T1000 (cell line): ENCODE data around the gene PLCH2.
A peak's percentile ranks its signal among the peaks of the same experiment; 100 is the strongest.

ENCODE experiments used
- DNase-seq: peaks from one replicate; lab custom pipeline; 2025; ENCODE audit warnings: mixed read lengths; lab: John Stamatoyannopoulos, UW

Gene PLCH2

GRCh38 chr1:2460203-2460602 lies 15.9 kb upstream of the PLCH2 start:
- no peak for DNase-seq

DNA sequence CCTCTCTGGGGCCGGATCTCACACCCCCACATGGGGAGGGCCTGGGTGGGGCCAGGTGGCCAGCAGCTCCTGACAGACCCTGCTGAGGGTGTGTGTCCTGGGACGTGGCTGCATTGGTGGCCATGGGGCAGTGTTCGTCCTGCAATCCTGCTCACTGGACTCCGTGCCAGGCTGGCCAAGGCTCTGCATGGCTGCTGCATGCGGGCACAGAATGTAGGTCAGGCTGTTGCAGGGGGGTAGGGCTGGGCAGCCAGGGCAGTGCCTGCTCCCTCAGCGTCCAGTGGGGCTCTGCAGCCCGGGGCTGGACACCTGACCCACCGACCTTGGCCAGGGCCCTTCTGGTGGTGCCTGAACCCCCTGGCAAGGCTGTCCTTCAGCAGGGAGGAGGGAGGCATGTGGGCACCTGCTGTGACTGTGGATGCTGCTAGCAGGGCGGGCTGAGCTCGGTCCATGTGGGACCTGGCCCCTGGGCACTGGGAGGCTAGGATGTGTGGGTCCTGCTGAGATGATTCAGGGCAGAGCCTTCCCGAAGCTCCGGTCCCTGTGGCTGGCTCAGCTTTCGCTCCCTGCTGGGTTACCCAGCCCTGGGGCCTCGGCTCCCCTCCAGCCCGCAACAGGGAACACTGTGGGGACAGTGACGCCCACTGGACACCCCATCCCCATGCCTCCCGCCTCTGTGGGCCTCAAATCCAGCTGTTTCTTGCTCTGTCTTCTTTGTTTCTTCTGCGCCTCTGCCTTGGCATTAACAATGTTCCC lies 14.9 kb upstream of the PLCH2 start:
- DNase-seq, result no peak

GRCh38 chr1:2462819-2463218 lies 13.3 kb upstream of the PLCH2 start:
- no peak for DNase-seq

GRCh38 chr1:2463396-2463795 lies 12.7 kb upstream of the PLCH2 start:
- no peak for DNase-seq

DNA sequence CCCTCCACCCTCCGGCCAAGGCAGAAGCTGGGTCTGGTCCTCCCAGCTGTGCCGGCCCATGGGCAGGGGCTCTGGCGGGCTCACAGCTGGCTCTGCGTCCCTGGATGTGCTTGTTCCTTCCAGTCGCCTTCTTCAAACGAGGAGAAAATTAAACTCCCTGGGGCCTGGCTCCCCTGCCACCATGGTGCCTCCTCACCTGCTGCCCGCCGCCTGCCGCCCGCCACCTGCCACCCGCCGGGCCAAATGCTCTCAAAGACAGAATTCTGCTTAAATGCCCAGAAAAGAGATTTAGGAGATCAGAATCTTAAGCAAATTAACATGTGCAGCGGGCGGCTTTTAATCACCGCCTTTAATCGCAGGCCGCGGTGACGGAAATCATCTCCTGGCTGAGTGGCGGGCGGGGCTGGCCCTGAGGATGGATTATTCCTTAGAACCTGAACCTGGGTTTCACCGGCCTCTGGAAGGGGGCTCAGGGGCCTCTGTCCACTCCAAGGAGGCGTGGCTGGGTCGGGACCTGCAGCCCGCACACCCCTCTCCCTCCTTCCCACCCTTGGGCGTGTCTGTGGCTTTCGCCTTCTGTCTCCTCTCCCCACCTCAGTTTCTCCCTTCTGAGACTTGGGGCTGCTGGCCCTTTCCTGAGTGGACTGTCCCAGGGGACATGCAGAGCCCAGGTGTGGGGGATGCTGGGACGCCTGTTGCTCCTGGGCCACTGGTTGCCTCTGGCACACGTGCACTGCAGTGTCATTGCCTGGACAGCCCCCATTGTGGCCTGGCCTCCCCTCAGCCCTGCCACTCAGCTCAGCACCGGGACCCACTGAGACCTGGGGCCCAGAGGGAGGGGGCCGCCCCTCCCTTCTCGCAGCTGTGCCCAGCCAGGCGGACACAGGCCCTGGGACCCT lies 10.5 kb upstream of the PLCH2 start:
- no peak for DNase-seq

- DNase-seq, result no peak
These were observed 9.8 kb upstream of the PLCH2 start for GRCh38 chr1:2466270-2466665.

GRCh38 chr1:2466958-2467554 lies 9.0 kb upstream of the PLCH2 start:
- DNase-seq, result no peak

GRCh38 chr1:2468041-2468472 lies 8.0 kb upstream of the PLCH2 start:
- DNase-seq, result peak; percentile 24

DNA sequence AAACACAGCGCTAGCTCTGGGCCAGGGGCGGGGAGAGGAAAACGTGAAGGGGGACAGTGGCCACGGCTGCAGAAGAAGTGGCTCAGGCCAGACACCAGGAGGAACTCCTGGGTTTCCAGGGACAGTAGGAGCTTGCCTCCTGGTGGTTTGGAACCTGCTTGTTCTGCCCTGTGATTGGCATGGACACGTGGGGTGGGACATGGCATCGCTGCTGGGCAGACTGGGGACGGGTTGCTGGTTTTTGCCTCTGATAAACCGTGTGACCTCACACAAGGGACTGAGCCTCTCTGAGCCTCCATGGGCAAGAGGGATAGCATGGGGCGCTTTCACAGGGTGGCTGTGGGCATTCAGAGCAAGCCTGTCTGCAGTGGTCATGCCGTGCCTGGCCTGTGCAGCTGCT lies 7.5 kb upstream of the PLCH2 start:
- no peak for DNase-seq

GRCh38 chr1:2469103-2469940 lies 6.8 kb upstream of the PLCH2 start:
- DNase-seq, result no peak

- no peak for DNase-seq
These were observed 5.6 kb upstream of the PLCH2 start for GRCh38 chr1:2470290-2471158.

GRCh38 chr1:2471159-2471471 lies 5.0 kb upstream of the PLCH2 start:
- DNase-seq, result no peak

- DNase-seq, result no peak
These were observed 4.5 kb upstream of the PLCH2 start for GRCh38 chr1:2471587-2472001.

DNA sequence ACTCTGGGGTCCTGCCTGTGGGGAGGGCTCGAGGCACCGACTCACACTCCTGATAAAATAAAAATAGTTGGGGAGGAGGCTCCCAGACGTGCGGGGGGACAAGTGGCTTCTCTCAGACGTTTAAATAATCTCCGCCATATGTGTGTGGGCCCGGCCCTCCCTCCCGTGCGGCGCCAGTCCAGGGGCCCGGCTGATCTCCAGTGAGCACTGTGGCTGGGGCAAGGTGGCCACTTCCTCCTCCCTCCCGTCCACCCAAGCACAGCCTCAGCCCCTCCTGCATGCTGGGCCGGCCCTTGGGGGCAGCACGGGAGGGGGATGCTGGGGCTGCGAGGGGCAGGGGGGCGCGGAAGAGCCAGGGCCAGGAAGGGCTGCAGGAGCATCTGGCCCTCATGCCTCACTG lies 4.0 kb upstream of the PLCH2 start:
- no peak for DNase-seq

DNA sequence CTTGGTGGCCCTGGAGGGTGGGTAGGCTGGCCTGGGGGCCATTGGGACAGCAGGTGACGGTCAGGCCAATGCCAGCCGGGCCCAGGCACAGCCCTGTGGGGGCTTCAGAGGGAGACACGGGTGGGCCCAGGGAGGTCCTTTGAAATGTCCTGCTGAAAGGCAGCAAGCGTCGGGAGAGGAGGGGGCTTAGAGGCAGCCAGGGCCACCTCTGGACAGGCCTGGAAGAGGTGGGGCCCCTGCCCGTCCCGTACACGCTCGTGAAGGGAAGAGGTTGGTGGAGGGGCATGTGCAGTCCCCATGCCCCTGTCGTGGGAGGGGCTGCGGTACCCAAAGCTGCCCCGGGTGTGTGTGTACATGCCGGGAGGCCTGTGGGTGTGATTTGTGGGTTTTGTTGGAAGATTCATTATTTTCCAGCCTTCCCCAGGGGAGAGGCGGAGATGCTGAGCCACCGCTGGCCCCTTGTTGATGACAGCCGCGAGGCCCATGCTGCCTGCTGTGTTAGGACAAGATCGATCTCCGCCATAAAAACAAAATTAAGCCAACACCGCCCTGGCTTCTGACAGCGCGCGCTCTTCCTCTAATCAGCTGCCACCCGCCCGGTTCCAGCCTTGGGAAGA lies 3.4 kb upstream of the PLCH2 start:
- no peak for DNase-seq

GRCh38 chr1:2473198-2473597 lies 2.9 kb upstream of the PLCH2 start:
- no peak for DNase-seq

GRCh38 chr1:2474104-2474844 lies 1.8 kb upstream of the PLCH2 start:
- DNase-seq, result no peak

GRCh38 chr1:2474933-2475371 lies 1.1 kb upstream of the PLCH2 start:
- DNase-seq, result no peak

DNA sequence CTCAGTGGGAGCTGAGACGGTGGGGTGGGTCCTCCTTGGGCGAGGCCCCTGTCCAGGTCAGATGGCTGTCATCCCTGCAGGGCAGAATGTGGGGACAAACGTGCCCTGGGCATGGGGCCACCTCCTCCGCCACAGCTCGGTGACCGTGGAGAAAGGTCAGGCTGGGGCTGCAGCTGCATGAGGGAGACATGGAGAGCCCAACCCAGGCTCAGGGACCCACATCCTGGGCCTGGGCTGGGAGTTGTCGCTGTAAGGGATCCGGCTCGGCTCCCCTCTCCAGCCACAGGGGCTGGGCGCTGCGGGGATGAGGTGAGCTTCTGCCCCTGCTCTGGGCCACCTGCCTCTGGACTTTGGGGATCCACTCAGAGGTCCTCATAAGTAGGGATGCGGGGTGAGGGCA lies 518 bp upstream of the PLCH2 start:
- DNase-seq, result no peak

GRCh38 chr1:2477309-2477708 lies 1.2 kb downstream of the PLCH2 start:
- DNase-seq, result no peak
